ENCODE data around the gene CST5. TPM values are rescaled to one million over a fixed set of nuclear protein-coding genes. Genes with fewer than 3 reads are reported as not detected.
"Not testable (repeated sequence)": the region's sequence is repeated elsewhere in the genome, so short reads cannot be mapped to it uniquely, and the experiment has no call there.

Gene CST5
- polyA plus RNA-seq, 1 of the 3 experiments (the other 2 are of a cell fraction), result not detected

GRCh38 chr20:23914469-23914868 lies 34.9 kb upstream of the CST5 start:
- 20% methylated on average over 4 of the region's 4 CpGs for WGBS (ENCODE audit: low lambda C conversion rate)
- H2AFZ ChIP-seq (ENCODE audit: low read depth); H3K27me3 ChIP-seq (ENCODE audit: insufficient read depth); H3K4me2 ChIP-seq; H3K36me3 ChIP-seq (replicated peaks in 1 of 2; ENCODE audit: control insufficient read depth in 1 of 2, insufficient read depth in 2 of 2, low read length in 1 of 2); H3K9ac ChIP-seq; CTCF ChIA-PET; H3K4me1 ChIP-seq (ENCODE audit: control insufficient read depth in 1 of 2, insufficient read depth in 2 of 2, low read depth in 1 of 2, low read length in 1 of 2); H3K27ac ChIP-seq (ENCODE audit: low read depth in 2 of 2, low read length in 1 of 2); H3F3A ChIP-seq (replicated peaks; ENCODE audit: insufficient read depth); H3K9me3 ChIP-seq; H4K20me1 ChIP-seq (ENCODE audit: insufficient read depth); H3K4me3 ChIP-seq (ENCODE audit: low read depth in 2 of 2, low read length in 1 of 2); H3K9me2 ChIP-seq; DNase-seq; POLR2A ChIA-PET; H3K79me2 ChIP-seq (ENCODE audit: insufficient read depth): not testable (repeated sequence)

GRCh38 chr20:23910210-23910609 lies 30.7 kb upstream of the CST5 start:
- ChIA-PET POLR2A (no interaction called here), CTCF (no interaction called here)
- no peaks in the 10 kb centered on the region for H3K4me1 ChIP-seq (ENCODE audit: control insufficient read depth in 1 of 2, insufficient read depth in 2 of 2, low read depth in 1 of 2, low read length in 1 of 2)
- no peak overlapping the region for H2AFZ ChIP-seq (ENCODE audit: low read depth)
- 0% methylated on average over 4 of the region's 4 CpGs for WGBS (ENCODE audit: low lambda C conversion rate)
- H3K36me3 ChIP-seq (replicated peaks in 1 of 2; ENCODE audit: control insufficient read depth in 1 of 2, insufficient read depth in 2 of 2, low read length in 1 of 2), result no peaks in the 10 kb centered on the region
- no peaks in the 10 kb centered on the region for H3F3A ChIP-seq (replicated peaks; ENCODE audit: insufficient read depth)
- no peak overlapping the region for H3K27ac ChIP-seq (ENCODE audit: low read depth in 2 of 2, low read length in 1 of 2)
- H3K4me3 ChIP-seq (ENCODE audit: low read depth in 2 of 2, low read length in 1 of 2), result no peak overlapping the region
- H3K9me3 ChIP-seq, result no peaks in the 10 kb centered on the region
- no peak overlapping the region for H3K4me2 ChIP-seq
- no peak overlapping the region for H3K9ac ChIP-seq
- no peaks in the 10 kb centered on the region for H3K9me2 ChIP-seq
- TF ChIP-seq GABPA (IDR thresholded peaks at IDR 0.05; ENCODE audit: low read depth), result no peak
- no peak for TF ChIP-seq RXRA (IDR thresholded peaks at IDR 0.05; ENCODE audit: borderline replicate concordance, low read depth)
- no peak for TF ChIP-seq CTCF (IDR thresholded peaks at IDR 0.05)
- TF ChIP-seq SMC3 (IDR thresholded peaks at IDR 0.05; ENCODE audit: low read depth, low read length), result no peak
- TF ChIP-seq ZBTB33 (IDR thresholded peaks at IDR 0.05; ENCODE audit: borderline replicate concordance, low read depth), result no peak
- no peak for TF ChIP-seq EP300 (IDR thresholded peaks at IDR 0.05; ENCODE audit: borderline replicate concordance in 1 of 2, low read depth in 1 of 2, low read length in 1 of 2)
- no peak for TF ChIP-seq JUND (IDR thresholded peaks at IDR 0.05)
- TF ChIP-seq ELF1 (IDR thresholded peaks at IDR 0.05), result no peak
- TF ChIP-seq YY1 (IDR thresholded peaks at IDR 0.05; ENCODE audit: low read depth), result no peak
- TF ChIP-seq TCF12 (IDR thresholded peaks at IDR 0.05), result no peak
- TF ChIP-seq TEAD4 (IDR thresholded peaks at IDR 0.05; ENCODE audit: borderline replicate concordance, insufficient read depth), result no peak
- TF ChIP-seq FOSL2 (IDR thresholded peaks at IDR 0.05; ENCODE audit: borderline replicate concordance, low read depth), result no peak
- no peak for TF ChIP-seq EZH2phosphoT487 (IDR thresholded peaks at IDR 0.05; ENCODE audit: borderline replicate concordance, low read depth)
- no peak for TF ChIP-seq REST (IDR thresholded peaks at IDR 0.05; ENCODE audit: low read depth, low read length)
- TF ChIP-seq FOXM1 (IDR thresholded peaks at IDR 0.05; ENCODE audit: low read depth), result no peak
- no peak for TF ChIP-seq POLR2AphosphoS5 (IDR thresholded peaks at IDR 0.05; ENCODE audit: low read depth, low read length)
- no peak for TF ChIP-seq SIN3A (IDR thresholded peaks at IDR 0.05; ENCODE audit: borderline replicate concordance, low read depth, low read length)
- no peak for TF ChIP-seq RFX5 (IDR thresholded peaks at IDR 0.05; ENCODE audit: low read length)
- no peak for TF ChIP-seq USF1 (IDR thresholded peaks at IDR 0.05; ENCODE audit: borderline replicate concordance, low read depth)
- H4K20me1 ChIP-seq (ENCODE audit: insufficient read depth), result no peaks in the 10 kb centered on the region
- H3K79me2 ChIP-seq (ENCODE audit: insufficient read depth), result no peaks in the 10 kb centered on the region
- DNase-seq, result no peak
- no peaks in the 10 kb centered on the region for H3K27me3 ChIP-seq (ENCODE audit: insufficient read depth)
